Ishikawa (cell line): ENCODE results near the gene SRP14.

Experiments
- CEBPB ChIP-seq: IDR thresholded peaks from 2 replicates; pipeline ENCODE4 v1.6.1; 2012
- CREB1 ChIP-seq: IDR thresholded peaks from 2 replicates; pipeline ENCODE4 v1.6.1; 2012; ENCODE audit warnings: low read depth
- EGR1 ChIP-seq: IDR thresholded peaks from 2 replicates; pipeline ENCODE4 v1.6.1; 2012
- EP300 ChIP-seq: IDR thresholded peaks from 2 replicates; pipeline ENCODE4 v1.6.1; 2012; ENCODE audit warnings: borderline replicate concordance
- FOXM1 ChIP-seq: IDR thresholded peaks from 2 replicates; pipeline ENCODE4 v1.6.1; 2012; ENCODE audit warnings: low read depth, borderline replicate concordance
- RAD21 ChIP-seq: IDR thresholded peaks from 2 replicates; pipeline ENCODE4 v1.6.1; 2012; ENCODE audit warnings: low read depth
- TAF1 ChIP-seq: IDR thresholded peaks from 2 replicates; pipeline ENCODE4 v1.6.1; 2012; ENCODE audit warnings: low read depth, mild to moderate bottlenecking
- YY1 ChIP-seq: IDR thresholded peaks from 2 replicates; pipeline ENCODE4 v1.6.1; 2012; ENCODE audit warnings: low read depth
- TF ChIP-seq, protein P1 (sequence below): IDR thresholded peaks from 2 replicates; pipeline ENCODE4 v1.6.1; 2012; ENCODE audit warnings: low read depth, mild to moderate bottlenecking
- TF ChIP-seq, protein P2 (sequence below): IDR thresholded peaks from 2 replicates; pipeline ENCODE4 v1.6.1; 2012

DNA sequence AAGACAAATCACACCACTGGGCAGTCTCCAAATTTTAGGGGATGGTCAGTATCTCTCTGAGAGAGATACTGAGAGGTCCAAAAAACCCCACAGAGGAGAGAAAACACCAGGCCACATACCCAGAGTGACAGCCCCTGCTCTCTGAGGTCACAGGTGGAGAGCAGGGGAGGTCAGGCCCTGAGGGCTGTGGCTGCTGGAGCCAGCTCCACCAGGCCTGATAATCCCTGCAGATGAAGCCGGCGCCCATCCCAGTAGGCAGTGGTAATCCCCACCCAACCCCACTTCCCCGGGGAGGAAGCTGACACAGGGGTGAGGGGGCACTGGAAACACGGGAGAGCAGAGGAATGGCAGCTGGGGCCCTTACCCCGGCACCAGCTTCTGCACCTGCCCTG lies 31.2 kb upstream of the SRP14 start:
- no peak for TF ChIP-seq TAF1
- TF ChIP-seq EP300, result no peak
- TF ChIP-seq CREB1, result no peak
- TF ChIP-seq FOXM1, result no peak
- TF ChIP-seq, protein P1, sequence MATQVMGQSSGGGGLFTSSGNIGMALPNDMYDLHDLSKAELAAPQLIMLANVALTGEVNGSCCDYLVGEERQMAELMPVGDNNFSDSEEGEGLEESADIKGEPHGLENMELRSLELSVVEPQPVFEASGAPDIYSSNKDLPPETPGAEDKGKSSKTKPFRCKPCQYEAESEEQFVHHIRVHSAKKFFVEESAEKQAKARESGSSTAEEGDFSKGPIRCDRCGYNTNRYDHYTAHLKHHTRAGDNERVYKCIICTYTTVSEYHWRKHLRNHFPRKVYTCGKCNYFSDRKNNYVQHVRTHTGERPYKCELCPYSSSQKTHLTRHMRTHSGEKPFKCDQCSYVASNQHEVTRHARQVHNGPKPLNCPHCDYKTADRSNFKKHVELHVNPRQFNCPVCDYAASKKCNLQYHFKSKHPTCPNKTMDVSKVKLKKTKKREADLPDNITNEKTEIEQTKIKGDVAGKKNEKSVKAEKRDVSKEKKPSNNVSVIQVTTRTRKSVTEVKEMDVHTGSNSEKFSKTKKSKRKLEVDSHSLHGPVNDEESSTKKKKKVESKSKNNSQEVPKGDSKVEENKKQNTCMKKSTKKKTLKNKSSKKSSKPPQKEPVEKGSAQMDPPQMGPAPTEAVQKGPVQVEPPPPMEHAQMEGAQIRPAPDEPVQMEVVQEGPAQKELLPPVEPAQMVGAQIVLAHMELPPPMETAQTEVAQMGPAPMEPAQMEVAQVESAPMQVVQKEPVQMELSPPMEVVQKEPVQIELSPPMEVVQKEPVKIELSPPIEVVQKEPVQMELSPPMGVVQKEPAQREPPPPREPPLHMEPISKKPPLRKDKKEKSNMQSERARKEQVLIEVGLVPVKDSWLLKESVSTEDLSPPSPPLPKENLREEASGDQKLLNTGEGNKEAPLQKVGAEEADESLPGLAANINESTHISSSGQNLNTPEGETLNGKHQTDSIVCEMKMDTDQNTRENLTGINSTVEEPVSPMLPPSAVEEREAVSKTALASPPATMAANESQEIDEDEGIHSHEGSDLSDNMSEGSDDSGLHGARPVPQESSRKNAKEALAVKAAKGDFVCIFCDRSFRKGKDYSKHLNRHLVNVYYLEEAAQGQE, result no peak
- no peak for TF ChIP-seq CEBPB
- TF ChIP-seq, protein P2, sequence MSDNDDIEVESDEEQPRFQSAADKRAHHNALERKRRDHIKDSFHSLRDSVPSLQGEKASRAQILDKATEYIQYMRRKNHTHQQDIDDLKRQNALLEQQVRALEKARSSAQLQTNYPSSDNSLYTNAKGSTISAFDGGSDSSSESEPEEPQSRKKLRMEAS, result no peak
- TF ChIP-seq RAD21, result no peak
- TF ChIP-seq YY1, result no peak
- TF ChIP-seq EGR1, result no peak
